ENCODE measurements around the gene PICK1.

DNA sequence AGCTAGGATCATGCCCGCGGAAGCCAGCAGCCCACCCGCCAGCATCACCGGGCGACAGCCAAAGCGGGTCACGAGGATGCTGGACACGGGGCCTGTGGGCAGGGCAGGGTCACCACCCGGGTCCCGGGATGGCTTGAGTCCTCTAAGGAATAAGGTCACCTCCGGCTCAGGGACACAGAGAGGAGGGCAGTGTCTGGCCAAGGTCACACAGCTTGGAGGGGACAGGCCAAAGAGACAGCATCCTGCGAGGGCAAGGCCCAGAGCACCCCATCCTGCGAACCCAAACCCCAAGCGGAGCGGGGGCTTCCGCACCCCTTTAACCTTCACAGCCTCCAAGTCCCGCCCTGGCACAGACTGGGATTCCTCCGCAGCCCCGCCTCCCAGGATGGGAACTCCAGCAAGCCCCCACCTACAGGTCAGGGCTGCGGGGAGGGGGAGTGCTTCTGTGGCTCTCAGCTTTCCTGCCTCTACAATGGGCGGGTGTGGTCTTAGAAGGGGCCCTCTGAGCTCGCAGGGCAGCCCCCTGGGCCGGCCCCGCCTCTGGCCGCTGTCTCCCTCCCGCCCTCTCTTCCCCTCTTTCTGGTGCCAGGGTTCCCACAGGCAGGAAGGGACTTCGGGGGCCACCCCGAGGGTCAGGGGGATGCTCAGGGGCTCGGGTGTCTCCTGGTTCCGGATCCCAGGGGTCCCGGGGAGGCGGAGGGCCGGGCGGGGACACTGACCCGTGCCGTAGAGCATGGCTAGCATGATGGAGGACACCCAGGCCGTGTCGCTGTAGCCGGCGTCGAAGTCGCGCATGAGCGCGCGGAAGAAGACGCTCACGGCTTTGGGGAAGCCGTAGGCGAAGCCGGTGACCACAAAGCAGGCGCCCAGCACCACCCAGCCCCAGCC lies 25.0 kb downstream of the PICK1 start:
- TF ChIP-seq CTCF (conservative IDR thresholded peaks at IDR 0.05; ENCODE audit: low read length) (no peak), EZH2phosphoT487 (IDR thresholded peaks at IDR 0.05; ENCODE audit: borderline replicate concordance, low read depth, low read length) (no peak)

Measured in OCI-LY7 (cell line).